Naive thymus-derived CD4-positive, alpha-beta T cell (primary cell): ENCODE results near the gene FLYWCH2. TPM values are rescaled to one million over a fixed set of nuclear protein-coding genes. Genes with fewer than 3 reads are reported as not detected.

ENCODE experiments used
- ATAC-seq: fragments of 150-1000 bp; cut with Tn5 transposase; 2 replicates; pipeline ENCODE4 v1.10.0; 2021; ENCODE audit warnings: mild to moderate bottlenecking, moderate library complexity
- CTCF ChIA-PET: fragments of 350-600 bp; sonication (Branson Sonifier 250); formaldehyde crosslinking; loops from one replicate; lab custom pipeline; 2021; ENCODE audit warnings: antibody characterized with exemption; lab: Charles Lee
- POLR2A ChIA-PET: fragments of 350-600 bp; sonication (Branson Sonifier 250); formaldehyde crosslinking; loops from one replicate; lab custom pipeline; 2021; ENCODE audit warnings: antibody characterized with exemption, inconsistent platforms; lab: Charles Lee
- DNase-seq, 9 donors: peaks; one replicate each; pipeline versions ENCODE4 v3.0.0 to v3.0.0-alpha.2; 2020 to 2022; ENCODE audit warnings: mixed read lengths in 1 of 9
- H3K27ac ChIP-seq: one replicate; pipeline ENCODE4 v1.7.0; 2013; ENCODE audit warnings: mild to moderate bottlenecking, low read depth, low read length, moderate library complexity
- H3K27me3 ChIP-seq, 2 donors: one replicate each; pipeline ENCODE4 v1.7.0; 2013; ENCODE audit warnings: low read length in 2 of 2, mild to moderate bottlenecking in 2 of 2, moderate library complexity in 2 of 2; ENCODE audit not compliant: control insufficient read depth in 2 of 2, insufficient read depth in 2 of 2
- H3K36me3 ChIP-seq, 3 experiments: 1 replicate in 2 of 3; 2 replicates in 1 of 3; pipeline ENCODE4 v1.7.0; 2013; ENCODE audit warnings: low read length in 3 of 3, mild to moderate bottlenecking in 3 of 3, moderate library complexity in 1 of 3; ENCODE audit not compliant: insufficient read depth in 3 of 3, control insufficient read depth in 2 of 3
- H3K4me1 ChIP-seq, 2 donors: one replicate each; pipeline ENCODE4 v1.7.0; 2013; ENCODE audit warnings: low read length in 2 of 2, mild to moderate bottlenecking in 2 of 2, moderate library complexity in 1 of 2; ENCODE audit not compliant: control insufficient read depth in 2 of 2, insufficient read depth in 2 of 2
- H3K4me3 ChIP-seq: 2 replicates; pipeline ENCODE4 v1.7.0; 2013; ENCODE audit warnings: mild to moderate bottlenecking, low read length
- H3K9me3 ChIP-seq, 3 experiments: 1 replicate in 2 of 3; 2 replicates in 1 of 3; pipeline ENCODE4 v1.7.0; 2013; ENCODE audit warnings: low read length in 3 of 3; ENCODE audit not compliant: control insufficient read depth in 2 of 3
- H3K27ac Mint-ChIP-seq, 9 donors: one replicate each; pipeline ENCODE4 v1.8.0; 2020 to 2022; ENCODE audit warnings: mixed read lengths in 9 of 9, mild to moderate bottlenecking in 8 of 9, moderate library complexity in 5 of 9, inconsistent platforms in 2 of 9
- H3K27me3 Mint-ChIP-seq, 5 donors: one replicate each; pipeline ENCODE4 v1.8.0; 2021 to 2022; ENCODE audit warnings: mixed read lengths in 5 of 5, mild to moderate bottlenecking in 1 of 5
- H3K36me3 Mint-ChIP-seq, 5 donors: one replicate each; pipeline ENCODE4 v1.8.0; 2020 to 2022; ENCODE audit warnings: mixed read lengths in 5 of 5, mild to moderate bottlenecking in 3 of 5, inconsistent platforms in 1 of 5
- H3K4me1 Mint-ChIP-seq, 7 donors: one replicate each; pipeline ENCODE4 v1.8.0; 2020 to 2022; ENCODE audit warnings: mixed read lengths in 7 of 7, mild to moderate bottlenecking in 3 of 7, inconsistent platforms in 1 of 7
- H3K4me3 Mint-ChIP-seq, 10 donors: one replicate each; pipeline ENCODE4 v1.8.0; 2020 to 2022; ENCODE audit warnings: mild to moderate bottlenecking in 10 of 10, mixed read lengths in 10 of 10, moderate library complexity in 6 of 10, inconsistent platforms in 2 of 10
- H3K9me3 Mint-ChIP-seq, 11 donors: one replicate each; pipeline ENCODE4 v1.8.0; 2020 to 2022; ENCODE audit warnings: mixed read lengths in 11 of 11, mild to moderate bottlenecking in 4 of 11, inconsistent platforms in 1 of 11, moderate library complexity in 1 of 11
- intact Hi-C, 2 donors: fragments of 100-400 bp; cut with micrococcal nuclease; formaldehyde crosslinking; loops; one replicate each; pipeline ENCODE4 v1.15.1; 2023
- polyA plus RNA-seq, 2 donors: library from polyadenylated mRNA; unstranded; fragments of 300-500 nt; fragmentation: Illumina TruSeq; gene quantifications; one replicate each; pipeline ENCODE4 v1.2.3, GENCODE V29; 2021
- total RNA-seq, 6 experiments: library from RNA in 5 of 6; stranded (reverse) in 5 of 6; gene quantifications; 1 replicate in 5 of 6; 2 replicates in 1 of 6; pipeline ENCODE4 v1.2.3 and lab custom pipeline; 2021 to 2026

Gene FLYWCH2
- total and polyA plus RNA-seq, 7 experiments from 2014 or later, result 13.6 to 30.4 (median 24.8) TPM

- Histone ChIP-seq H3K27me3 (no peaks in the 10 kb centered on the region), H3K4me1 (peaks cover 2 to 3% of the 10 kb centered on the region in 2 donors), H3K4me3 (no peak overlapping the region), H3K27ac (no peak overlapping the region), H3K9me3 (peaks cover 0 to 7% (median 0%) of the 10 kb centered on the region in 3 experiments), H3K36me3 (no peaks in the 10 kb centered on the region)
- DNase-seq, result no peak
- ChIA-PET CTCF (no interaction called here), POLR2A (interaction anchor here (0.7 kb wide), 1 partner anchor 16 kb away, joined by 3 read pairs; no protein-coding TSS in a partner anchor)
- Mint-ChIP-seq H3K36me3 (peaks cover 0 to 9% (median 4%) of the 10 kb centered on the region in 5 donors), H3K27me3 (peaks cover 3 to 14% (median 12%) of the 10 kb centered on the region in 5 donors), H3K4me1 (peaks cover 3 to 20% (median 5%) of the 10 kb centered on the region in 7 donors), H3K27ac (no peak overlapping the region), H3K9me3 (peaks cover 4 to 14% (median 9%) of the 10 kb centered on the region in 11 donors), H3K4me3 (no peak overlapping the region)
- intact Hi-C loops, result no loop called here
- no peak for ATAC-seq
Observed at GRCh38 chr16:2852731-2853507, 30.1 kb upstream of the FLYWCH2 start.

- DNase-seq, result no peak
Observed at GRCh38 chr16:2853531-2854073, 29.4 kb upstream of the FLYWCH2 start.

GRCh38 chr16:2854700-2855309, 28.2 kb upstream of the FLYWCH2 start:
- Histone ChIP-seq H3K4me1 (peaks cover 3 to 12% of the 10 kb centered on the region in 2 donors), H3K27ac (no peak overlapping the region), H3K9me3 (peaks cover 0 to 7% (median 0%) of the 10 kb centered on the region in 3 experiments), H3K4me3 (no peak overlapping the region), H3K36me3 (no peaks in the 10 kb centered on the region), H3K27me3 (peaks cover 0 to 6% of the 10 kb centered on the region in 2 donors)
- ChIA-PET POLR2A (interaction anchor here (0.6 kb wide), 1 partner anchor 1275 kb away, joined by 3 read pairs; no protein-coding TSS in a partner anchor), CTCF (interaction anchor here (1.0 kb wide), 1 partner anchor 14 kb away, joined by 5 read pairs; no protein-coding TSS in a partner anchor)
- ATAC-seq, result no peak
- no peak for DNase-seq
- H3K4me3 Mint-ChIP-seq, result no peak overlapping the region
- intact Hi-C loops, result no loop called here
- H3K4me1 Mint-ChIP-seq, result peaks cover 3 to 13% (median 5%) of the 10 kb centered on the region in 7 donors
- H3K27me3 Mint-ChIP-seq, result peaks cover 0 to 9% (median 5%) of the 10 kb centered on the region in 5 donors
- peaks cover 4 to 14% (median 9%) of the 10 kb centered on the region in 11 donors for H3K9me3 Mint-ChIP-seq
- H3K36me3 Mint-ChIP-seq, result peaks cover 0 to 9% (median 4%) of the 10 kb centered on the region in 5 donors
- H3K27ac Mint-ChIP-seq, result no peak overlapping the region

More at GRCh38 chr16:2853531-2854073, 29.4 kb upstream of the FLYWCH2 start:
- Mint-ChIP-seq H3K9me3 (peaks cover 4 to 14% (median 9%) of the 10 kb centered on the region in 11 donors), H3K36me3 (peaks cover 0 to 9% (median 4%) of the 10 kb centered on the region in 5 donors), H3K27ac (no peak overlapping the region), H3K4me3 (no peak overlapping the region), H3K4me1 (peaks cover 3 to 20% (median 5%) of the 10 kb centered on the region in 7 donors), H3K27me3 (peaks cover 3 to 14% (median 12%) of the 10 kb centered on the region in 5 donors)
- Histone ChIP-seq H3K36me3 (no peaks in the 10 kb centered on the region), H3K27me3 (peaks cover 0 to under 1% of the 10 kb centered on the region in 2 donors), H3K4me1 (peaks cover 3 to 8% of the 10 kb centered on the region in 2 donors), H3K27ac (no peak overlapping the region), H3K4me3 (no peak overlapping the region), H3K9me3 (peaks cover 0 to 7% (median 0%) of the 10 kb centered on the region in 3 experiments)
- intact Hi-C loops, result no loop called here
- ChIA-PET POLR2A (interaction anchor here (0.7 kb wide), 1 partner anchor 15 kb away, joined by 3 read pairs; no protein-coding TSS in a partner anchor), CTCF (interaction anchor here (0.8 kb wide), 1 partner anchor 13 kb away, joined by 3 read pairs; no protein-coding TSS in a partner anchor)
- ATAC-seq, result no peak

GRCh38 chr16:2855536-2855935, 27.5 kb upstream of the FLYWCH2 start:
- H3K9me3 Mint-ChIP-seq, result peaks cover 4 to 14% (median 9%) of the 10 kb centered on the region in 11 donors
- peaks cover 5 to 10% (median 7%) of the 10 kb centered on the region in 5 donors for H3K27me3 Mint-ChIP-seq
- Histone ChIP-seq H3K27ac (no peak overlapping the region), H3K4me1 (peaks cover 3 to 12% of the 10 kb centered on the region in 2 donors), H3K36me3 (no peaks in the 10 kb centered on the region), H3K9me3 (peaks cover 0 to 7% (median 0%) of the 10 kb centered on the region in 3 experiments), H3K4me3 (no peak overlapping the region), H3K27me3 (peaks cover 0 to 6% of the 10 kb centered on the region in 2 donors)
- H3K4me1 Mint-ChIP-seq, result peaks cover 3 to 11% (median 5%) of the 10 kb centered on the region in 7 donors
- DNase-seq (no peak), ATAC-seq (no peak)
- POLR2A ChIA-PET, result no interaction called here
- CTCF ChIA-PET, result no interaction called here
- H3K36me3 Mint-ChIP-seq, result peaks cover 0 to 9% (median 4%) of the 10 kb centered on the region in 5 donors
- peak overlapping the region in 1 of 10 donors; percentile 33 for H3K4me3 Mint-ChIP-seq
- H3K27ac Mint-ChIP-seq, result peak overlapping the region in 1 of 9 donors; percentile 51
- intact Hi-C loops, result no loop called here

GRCh38 chr16:2856061-2856670, 26.8 kb upstream of the FLYWCH2 start:
- intact Hi-C loops, result no loop called here
- Mint-ChIP-seq H3K36me3 (peaks cover 0 to 11% (median 4%) of the 10 kb centered on the region in 5 donors), H3K27ac (peak overlapping the region in 1 of 9 donors; percentile 66), H3K9me3 (peaks cover 4 to 15% (median 9%) of the 10 kb centered on the region in 11 donors), H3K27me3 (peaks cover 5 to 12% (median 7%) of the 10 kb centered on the region in 5 donors), H3K4me1 (peaks cover 3 to 11% (median 5%) of the 10 kb centered on the region in 7 donors), H3K4me3 (peak overlapping the region in 3 of 10 donors; percentile 4 to 63 (median 36))
- H3K9me3 ChIP-seq, result peaks cover 0 to 11% (median 0%) of the 10 kb centered on the region in 3 experiments
- H3K27me3 ChIP-seq, result peaks cover 0 to 6% of the 10 kb centered on the region in 2 donors
- peaks cover 3 to 12% of the 10 kb centered on the region in 2 donors for H3K4me1 ChIP-seq
- H3K36me3 ChIP-seq, result no peaks in the 10 kb centered on the region
- ATAC-seq (peak; percentile 43), DNase-seq (peak in 1 of 9 donors; percentile 17)
- CTCF ChIA-PET, result interaction anchor here (0.6 to 0.7 kb wide), 2 partner anchors 12 to 176 kb away, joined by 3 read pairs; no protein-coding TSS in a partner anchor
- no peak overlapping the region for H3K4me3 ChIP-seq
- POLR2A ChIA-PET, result no interaction called here
- H3K27ac ChIP-seq, result no peak overlapping the region
